Body of pancreas (tissue), 4 donors: ENCODE measurements around the gene CASTOR1.

ENCODE experiments used
- CTCF ChIP-seq, 7 experiments: fragments of 450-650 bp in 4 of 7; fragments of 200-600 bp in 3 of 7; sonication (generic) in 3 of 7; IDR thresholded peaks; one replicate each; pipeline ENCODE4 v1.5.1; 2016 to 2019; ENCODE audit warnings: antibody characterized with exemption in 7 of 7
- POLR2A ChIP-seq, 3 donors: fragments of 450-650 bp; IDR thresholded peaks; one replicate each; pipeline ENCODE4 v1.6.1; 2016; ENCODE audit warnings: antibody characterized with exemption in 3 of 3, mild to moderate bottlenecking in 2 of 3

GRCh38 chr22:30240541-30241417 is 48.5 kb downstream of the CASTOR1 start:
- TF ChIP-seq CTCF (IDR thresholded peaks at IDR 0.05) (no peak), POLR2A (IDR thresholded peaks at IDR 0.05) (no peak)
